IPS DF 19.7 (cell line): ENCODE data around the gene ATP6V1G1.
"Not testable (repeated sequence)": the region's sequence is repeated elsewhere in the genome, so short reads cannot be mapped to it uniquely, and the experiment has no call there.

Experiments
- DNase-seq: peaks from one replicate; pipeline ENCODE4 v3.0.0-alpha.2; 2013; ENCODE audit warnings: low read depth, low spot score

ATP6V1G1 gene

GRCh38 chr9:114578134-114578533, 9.4 kb upstream of the ATP6V1G1 start:
- DNase-seq: not testable (repeated sequence)

- DNase-seq: no peak
Measured at GRCh38 chr9:114580609-114581193, 6.9 kb upstream of the ATP6V1G1 start.

- peak; percentile 94 for DNase-seq
Measured at GRCh38 chr9:114583371-114584155, 4.0 kb upstream of the ATP6V1G1 start.

GRCh38 chr9:114588210-114588609, 641 bp downstream of the ATP6V1G1 start:
- DNase-seq: no peak

- DNase-seq: no peak
Measured at GRCh38 chr9:114588651-114589526, 1.3 kb downstream of the ATP6V1G1 start.

- no peak for DNase-seq
Measured at GRCh38 chr9:114590328-114590727, 2.8 kb downstream of the ATP6V1G1 start.

- DNase-seq: no peak
Measured at GRCh38 chr9:114591291-114591787, 3.8 kb downstream of the ATP6V1G1 start.

- no peak for DNase-seq
Measured at GRCh38 chr9:114591849-114592248, 4.3 kb downstream of the ATP6V1G1 start.

- DNase-seq: no peak
Measured at GRCh38 chr9:114592356-114592755, 4.8 kb downstream of the ATP6V1G1 start.

GRCh38 chr9:114594136-114594535, 6.6 kb downstream of the ATP6V1G1 start:
- DNase-seq: no peak

GRCh38 chr9:114600502-114601248, 13.1 kb downstream of the ATP6V1G1 start:
- not testable (repeated sequence) for DNase-seq

GRCh38 chr9:114601787-114602186, 14.2 kb downstream of the ATP6V1G1 start:
- not testable (repeated sequence) for DNase-seq

- DNase-seq: no peak
Measured at GRCh38 chr9:114602620-114603019, 15.1 kb downstream of the ATP6V1G1 start.

- no peak for DNase-seq
Measured at GRCh38 chr9:114603248-114603647, 15.7 kb downstream of the ATP6V1G1 start.

GRCh38 chr9:114604989-114605388, 17.4 kb downstream of the ATP6V1G1 start:
- DNase-seq: no peak

GRCh38 chr9:114606068-114606467, 18.5 kb downstream of the ATP6V1G1 start:
- DNase-seq: no peak

GRCh38 chr9:114606597-114607207, 19.1 kb downstream of the ATP6V1G1 start:
- no peak for DNase-seq

GRCh38 chr9:114607671-114608524, 20.3 kb downstream of the ATP6V1G1 start:
- no peak for DNase-seq

GRCh38 chr9:114608525-114608796, 20.9 kb downstream of the ATP6V1G1 start:
- DNase-seq: no peak
